Fibroblast of peridontal ligament (primary cell): Measurements from ENCODE around the gene CELSR1.

ENCODE experiments used
- DNase-seq: peaks from one replicate; pipeline ENCODE4 v3.0.0-alpha.2; 2010; ENCODE audit errors: extremely low read depth

CELSR1 gene, protein sequence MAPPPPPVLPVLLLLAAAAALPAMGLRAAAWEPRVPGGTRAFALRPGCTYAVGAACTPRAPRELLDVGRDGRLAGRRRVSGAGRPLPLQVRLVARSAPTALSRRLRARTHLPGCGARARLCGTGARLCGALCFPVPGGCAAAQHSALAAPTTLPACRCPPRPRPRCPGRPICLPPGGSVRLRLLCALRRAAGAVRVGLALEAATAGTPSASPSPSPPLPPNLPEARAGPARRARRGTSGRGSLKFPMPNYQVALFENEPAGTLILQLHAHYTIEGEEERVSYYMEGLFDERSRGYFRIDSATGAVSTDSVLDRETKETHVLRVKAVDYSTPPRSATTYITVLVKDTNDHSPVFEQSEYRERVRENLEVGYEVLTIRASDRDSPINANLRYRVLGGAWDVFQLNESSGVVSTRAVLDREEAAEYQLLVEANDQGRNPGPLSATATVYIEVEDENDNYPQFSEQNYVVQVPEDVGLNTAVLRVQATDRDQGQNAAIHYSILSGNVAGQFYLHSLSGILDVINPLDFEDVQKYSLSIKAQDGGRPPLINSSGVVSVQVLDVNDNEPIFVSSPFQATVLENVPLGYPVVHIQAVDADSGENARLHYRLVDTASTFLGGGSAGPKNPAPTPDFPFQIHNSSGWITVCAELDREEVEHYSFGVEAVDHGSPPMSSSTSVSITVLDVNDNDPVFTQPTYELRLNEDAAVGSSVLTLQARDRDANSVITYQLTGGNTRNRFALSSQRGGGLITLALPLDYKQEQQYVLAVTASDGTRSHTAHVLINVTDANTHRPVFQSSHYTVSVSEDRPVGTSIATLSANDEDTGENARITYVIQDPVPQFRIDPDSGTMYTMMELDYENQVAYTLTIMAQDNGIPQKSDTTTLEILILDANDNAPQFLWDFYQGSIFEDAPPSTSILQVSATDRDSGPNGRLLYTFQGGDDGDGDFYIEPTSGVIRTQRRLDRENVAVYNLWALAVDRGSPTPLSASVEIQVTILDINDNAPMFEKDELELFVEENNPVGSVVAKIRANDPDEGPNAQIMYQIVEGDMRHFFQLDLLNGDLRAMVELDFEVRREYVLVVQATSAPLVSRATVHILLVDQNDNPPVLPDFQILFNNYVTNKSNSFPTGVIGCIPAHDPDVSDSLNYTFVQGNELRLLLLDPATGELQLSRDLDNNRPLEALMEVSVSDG (N-terminal part only)

GRCh38 chr22:46537225-46537945 is at the start of gene CELSR1:
TSS of gene CELSR1 (minus strand) at chr22:46537620. CDS start at chr22:46537170, 450 bp downstream.
- DNase-seq, result no peak

DNA sequence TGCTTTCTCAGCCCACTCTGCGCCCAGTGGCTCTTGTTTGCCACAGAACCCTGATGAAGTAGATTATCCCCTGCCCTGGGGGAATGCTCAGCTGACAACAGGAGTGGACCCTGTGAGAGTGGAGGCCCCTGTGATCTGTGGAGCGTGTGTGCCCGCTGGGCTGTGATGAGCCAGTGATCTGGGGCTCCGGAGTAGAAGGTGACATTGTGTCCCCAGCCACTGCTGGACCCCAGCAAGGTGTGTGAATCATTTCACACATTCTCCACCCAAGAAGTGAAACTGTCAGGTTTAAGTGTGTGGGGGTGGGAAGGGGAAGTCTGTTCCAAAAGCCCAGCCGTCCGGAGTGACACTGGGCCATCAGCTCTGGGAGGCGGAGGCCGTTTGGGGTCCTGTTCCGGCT is 49.6 kb upstream of the CELSR1 start:
- no peak for DNase-seq

DNA sequence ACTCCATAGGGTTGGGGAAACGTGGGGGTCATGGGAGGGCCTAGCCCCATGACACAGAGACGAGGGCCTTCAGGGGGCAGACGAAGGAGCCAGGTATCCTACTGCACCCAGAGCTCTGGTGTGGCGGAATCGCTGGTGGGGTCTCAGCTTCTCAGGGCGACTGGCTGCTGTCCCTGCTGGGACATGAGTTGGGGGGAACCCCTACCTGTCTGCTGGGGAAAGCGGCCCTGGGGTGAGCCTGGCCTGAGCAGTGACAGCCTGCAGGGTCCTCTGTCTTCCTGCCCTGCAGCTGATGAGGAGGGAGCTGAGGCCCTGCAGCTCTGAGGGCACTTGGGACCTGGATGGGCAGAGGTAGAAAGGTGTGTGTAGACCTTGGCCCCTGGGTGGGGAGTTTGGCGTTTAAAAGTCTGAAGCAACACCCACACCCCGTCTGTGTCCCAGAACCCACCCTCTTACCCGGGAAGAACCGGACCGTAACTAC is 49.2 kb upstream of the CELSR1 start:
- no peak for DNase-seq

- no peak for DNase-seq
These were observed 48.7 kb upstream of the CELSR1 start for GRCh38 chr22:46586123-46586519.

- no peak for DNase-seq
These were observed 48.1 kb upstream of the CELSR1 start for GRCh38 chr22:46585340-46586122.

GRCh38 chr22:46584081-46584921 is 46.9 kb upstream of the CELSR1 start:
- peak; percentile 31 for DNase-seq

DNA sequence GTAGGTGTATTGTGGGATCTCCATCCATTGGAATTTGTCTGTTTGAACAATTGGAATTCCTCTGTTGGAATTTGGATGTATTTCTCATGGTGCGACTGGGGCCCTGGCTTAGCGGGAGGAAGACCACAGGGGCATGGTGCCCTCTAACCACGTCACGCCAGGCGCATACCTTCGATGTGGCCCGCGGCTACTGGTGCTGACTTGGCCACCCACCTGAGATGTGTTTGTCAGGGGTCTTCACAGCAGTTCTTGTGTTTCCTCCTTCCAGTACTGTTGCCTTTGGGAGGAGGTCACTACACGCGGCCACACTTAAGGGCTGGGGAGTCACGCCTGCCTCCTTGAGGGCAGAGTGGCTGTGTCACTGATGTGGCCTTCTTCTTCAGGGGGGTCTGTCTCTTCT is 46.2 kb upstream of the CELSR1 start:
- DNase-seq, result no peak

DNA sequence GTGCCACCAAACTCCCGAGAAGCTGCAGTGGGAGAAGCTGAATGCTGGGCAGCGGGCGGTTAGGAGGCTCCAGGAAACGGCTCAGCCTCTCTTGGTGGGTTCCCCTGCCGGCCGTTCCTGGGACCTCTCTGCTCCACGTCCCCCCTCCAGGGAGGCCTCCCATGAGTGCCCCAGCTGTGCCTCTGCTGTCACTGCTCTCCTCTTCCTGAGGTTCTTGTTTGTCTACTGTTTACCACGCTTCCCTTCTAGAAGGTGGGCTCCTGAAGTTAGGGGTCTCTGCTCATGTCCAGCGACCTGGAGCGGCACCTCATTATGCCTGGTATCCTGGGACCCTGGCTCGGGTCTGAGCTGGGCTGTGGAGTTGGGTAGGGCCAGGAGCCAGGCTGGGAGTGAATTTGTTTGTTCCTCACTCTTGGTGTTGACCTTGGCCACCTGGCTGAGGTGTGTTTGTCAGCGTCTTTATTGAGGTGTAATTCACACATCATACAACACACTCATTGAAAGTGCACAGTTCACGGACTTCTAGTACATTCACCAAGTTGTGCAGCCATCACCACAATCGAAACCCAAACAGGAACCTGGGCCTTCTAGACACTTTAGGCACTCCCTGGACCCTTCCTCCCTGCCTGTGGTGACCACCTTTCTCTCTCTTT is 45.0 kb upstream of the CELSR1 start:
- DNase-seq, result no peak

DNA sequence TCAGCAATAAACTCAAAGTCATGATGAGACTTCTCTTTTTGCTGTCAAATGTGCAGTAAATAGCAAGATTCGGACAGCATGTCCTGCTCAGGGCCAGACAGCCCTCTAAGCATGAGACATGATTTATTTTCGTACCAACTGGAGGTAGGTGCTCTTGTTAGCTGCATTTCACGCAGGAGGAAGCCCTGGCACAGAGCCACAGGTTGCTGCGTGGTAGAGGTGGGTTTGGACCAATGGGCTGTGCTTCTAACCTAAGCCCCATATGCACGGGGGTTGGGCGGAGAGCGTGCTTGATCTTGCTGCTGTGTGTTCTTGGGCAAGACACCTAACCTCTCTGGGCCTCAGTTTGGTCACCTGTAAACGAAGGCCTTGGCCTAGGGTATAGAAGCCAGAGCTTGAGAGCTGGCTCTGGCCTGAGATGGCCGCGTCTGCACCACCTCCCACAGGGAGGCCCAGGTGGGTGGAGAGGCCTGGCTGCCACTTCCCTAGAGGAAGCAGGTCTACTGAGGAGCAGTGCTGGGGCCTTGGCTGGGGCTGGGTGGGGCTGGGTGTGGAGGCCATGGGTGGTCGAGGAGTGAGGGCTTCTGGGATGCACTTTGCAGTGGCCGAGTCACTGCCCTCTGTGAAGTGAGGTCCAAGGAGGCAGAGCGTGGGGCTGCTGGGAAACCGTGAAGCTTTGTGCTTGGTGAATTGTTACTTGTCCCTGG is 44.3 kb upstream of the CELSR1 start:
- DNase-seq, result no peak

DNA sequence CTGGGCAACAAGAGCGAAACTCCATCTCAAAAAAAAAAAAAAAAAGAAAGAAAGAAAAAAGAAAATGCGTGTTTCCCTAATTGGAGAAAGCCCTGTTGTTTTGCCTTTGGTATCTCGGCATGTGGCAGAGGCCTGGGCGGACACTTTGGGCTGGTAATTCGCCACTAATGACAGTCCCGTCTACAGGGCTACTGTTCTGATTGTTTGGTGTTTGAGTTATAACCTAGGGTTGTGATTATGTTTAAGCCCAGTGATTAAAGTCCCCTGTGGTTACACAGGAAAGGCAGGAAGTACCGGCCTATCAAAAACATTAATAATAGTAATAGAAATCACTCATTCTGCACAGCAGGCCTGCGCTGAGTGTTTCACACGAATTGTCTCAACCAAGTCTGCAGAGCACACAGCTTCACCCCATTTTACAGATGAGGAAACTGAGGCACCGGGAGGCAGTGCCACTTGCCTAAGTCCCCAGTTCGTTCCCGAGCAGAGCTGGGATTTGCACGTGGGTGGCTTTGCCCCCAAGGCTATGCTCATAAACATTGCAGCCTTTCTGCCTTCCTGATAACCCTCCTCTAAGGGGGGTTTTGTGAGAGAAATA is 43.6 kb upstream of the CELSR1 start:
- DNase-seq, result no peak

- DNase-seq, result no peak
These were observed 42.5 kb upstream of the CELSR1 start for GRCh38 chr22:46579751-46580449.

- DNase-seq, result peak; percentile 25
These were observed 41.6 kb upstream of the CELSR1 start for GRCh38 chr22:46578824-46579561.

DNA sequence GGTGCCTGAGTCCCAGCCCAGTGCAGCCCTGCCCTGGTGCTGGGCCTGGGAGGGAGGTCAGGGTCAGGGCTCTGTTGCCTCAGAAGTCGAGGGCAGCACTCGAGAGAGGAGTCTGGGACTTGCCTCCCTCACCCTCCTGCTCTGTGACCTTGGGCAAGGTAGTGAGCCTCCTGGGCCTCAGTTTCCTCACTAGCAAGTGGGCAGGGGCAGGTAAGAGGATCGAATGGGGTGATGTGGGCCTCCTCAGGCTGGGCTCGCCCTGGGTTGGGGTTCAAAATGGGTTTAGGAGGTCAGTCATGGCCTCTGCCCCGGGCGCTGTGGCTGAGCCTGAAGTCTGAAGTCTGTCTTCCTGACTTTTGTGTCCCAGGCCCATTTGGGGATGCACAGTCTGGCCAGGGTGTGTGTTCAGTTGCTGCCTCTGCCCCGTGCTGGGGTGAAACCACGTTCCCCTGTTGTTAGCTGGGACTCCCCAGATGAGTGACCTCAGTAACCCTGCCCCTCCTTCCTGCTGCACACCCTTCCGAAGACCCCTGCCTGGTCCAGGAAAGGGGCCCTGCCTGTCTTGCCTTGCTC is 40.9 kb upstream of the CELSR1 start:
- no peak for DNase-seq

GRCh38 chr22:46577368-46578249 is 40.2 kb upstream of the CELSR1 start:
- no peak for DNase-seq
